Dedifferentiated amniotic fluid mesenchymal stem cell (primary cell): ENCODE data around the gene ACOT2.
"Not testable (repeated sequence)": the region's sequence is repeated elsewhere in the genome, so short reads cannot be mapped to it uniquely, and the experiment has no call there.

Experiments used
- DNase-seq: peaks from one replicate; pipeline ENCODE4 v3.0.0-alpha.2; 2016; ENCODE audit errors: extremely low spot score

ACOT2 gene

DNA sequence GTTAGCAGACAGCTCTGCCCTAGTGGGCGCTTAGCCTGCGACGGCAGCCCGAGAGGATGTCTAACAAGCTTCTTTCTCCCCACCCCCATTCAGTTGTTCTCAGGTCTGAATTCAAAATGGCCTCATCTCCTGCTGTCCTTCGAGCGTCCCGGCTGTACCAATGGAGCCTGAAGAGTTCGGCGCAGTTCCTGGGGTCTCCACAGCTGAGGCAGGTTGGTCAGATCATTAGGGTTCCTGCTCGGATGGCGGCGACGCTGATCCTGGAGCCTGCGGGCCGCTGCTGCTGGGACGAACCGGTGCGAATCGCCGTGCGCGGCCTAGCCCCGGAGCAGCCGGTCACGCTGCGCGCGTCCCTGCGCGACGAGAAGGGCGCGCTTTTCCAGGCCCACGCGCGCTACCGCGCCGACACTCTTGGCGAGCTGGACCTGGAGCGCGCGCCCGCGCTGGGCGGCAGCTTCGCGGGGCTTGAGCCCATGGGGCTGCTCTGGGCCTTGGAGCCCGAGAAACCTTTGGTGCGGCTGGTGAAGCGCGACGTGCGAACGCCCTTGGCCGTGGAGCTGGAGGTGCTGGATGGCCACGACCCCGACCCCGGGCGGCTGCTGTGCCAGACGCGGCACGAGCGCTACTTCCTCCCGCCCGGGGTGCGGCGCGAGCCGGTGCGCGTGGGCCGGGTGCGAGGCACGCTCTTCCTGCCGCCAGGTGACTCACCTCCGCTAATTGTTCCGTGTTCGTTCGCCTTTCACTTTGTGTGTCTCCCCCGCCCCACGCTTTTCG, at the start of gene ACOT2:
Gene ACOT2 (plus strand): TSS at position 29 of the 774 bp plus-strand sequence. CDS start 28 bp downstream, at position 57.
- DNase-seq = peak; percentile 80

DNA sequence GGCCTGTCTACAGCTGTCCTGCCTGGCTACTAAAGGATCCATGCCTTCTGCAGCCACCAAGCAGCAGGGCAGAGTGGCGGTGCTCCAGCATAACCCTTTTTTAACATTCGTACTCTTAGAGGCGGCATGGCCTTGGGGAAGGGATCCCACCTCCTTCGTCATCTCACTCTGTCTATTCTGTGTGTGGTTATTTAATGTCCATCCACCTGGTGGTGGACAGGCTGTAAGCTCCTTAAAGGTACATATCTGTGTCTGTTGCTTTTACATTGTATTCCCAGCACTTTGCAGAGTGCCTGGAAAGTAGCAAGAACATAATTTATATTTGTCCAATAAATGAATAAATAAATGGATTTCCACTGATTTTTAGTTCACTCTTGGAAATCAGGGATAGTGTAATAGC, 47.8 kb upstream of the ACOT2 start:
- DNase-seq = no peak

DNA sequence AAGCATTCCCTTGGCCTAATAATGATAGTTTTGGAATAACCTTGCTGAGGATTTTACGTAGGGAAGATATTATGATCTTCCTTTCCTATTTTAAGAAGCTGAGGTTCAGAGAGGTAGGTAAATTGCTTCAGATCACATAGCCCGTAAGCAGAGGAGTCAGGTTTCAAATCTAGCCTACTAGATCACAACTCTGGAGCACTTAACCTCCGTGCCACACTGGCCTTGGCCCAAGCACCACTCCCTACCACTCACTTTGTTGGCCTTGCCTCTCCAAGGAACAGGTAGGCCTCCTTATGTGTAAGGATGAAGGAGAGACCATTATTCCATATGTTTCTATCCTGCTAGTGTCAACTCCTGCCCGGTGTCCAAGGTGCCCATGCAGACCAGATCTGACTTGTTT, 44.5 kb upstream of the ACOT2 start:
- no peak for DNase-seq

- DNase-seq = no peak
Measured at GRCh38 chr14:73526036-73526984, 42.7 kb upstream of the ACOT2 start.

GRCh38 chr14:73529356-73529755, 39.7 kb upstream of the ACOT2 start:
- DNase-seq = not testable (repeated sequence)

DNA sequence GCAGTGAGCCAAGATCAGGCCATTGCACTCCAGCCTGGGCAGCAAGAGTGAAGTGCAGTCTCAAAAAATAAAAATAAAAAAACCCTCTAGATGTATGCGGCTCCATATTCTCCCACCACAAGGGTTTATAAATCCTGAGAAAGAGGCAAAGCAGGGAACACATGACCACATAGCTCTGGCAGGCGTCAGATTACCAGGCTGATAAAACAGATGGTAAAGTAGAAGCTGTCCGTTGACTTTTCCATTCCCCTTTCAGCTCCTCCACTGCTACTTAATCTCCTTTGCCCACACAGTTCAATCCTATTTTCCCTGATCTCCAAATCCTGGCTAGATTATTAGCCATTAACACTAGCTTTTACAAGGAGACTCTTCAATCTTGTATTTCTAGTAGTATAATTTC, 37.0 kb upstream of the ACOT2 start:
- DNase-seq = not testable (repeated sequence)

DNA sequence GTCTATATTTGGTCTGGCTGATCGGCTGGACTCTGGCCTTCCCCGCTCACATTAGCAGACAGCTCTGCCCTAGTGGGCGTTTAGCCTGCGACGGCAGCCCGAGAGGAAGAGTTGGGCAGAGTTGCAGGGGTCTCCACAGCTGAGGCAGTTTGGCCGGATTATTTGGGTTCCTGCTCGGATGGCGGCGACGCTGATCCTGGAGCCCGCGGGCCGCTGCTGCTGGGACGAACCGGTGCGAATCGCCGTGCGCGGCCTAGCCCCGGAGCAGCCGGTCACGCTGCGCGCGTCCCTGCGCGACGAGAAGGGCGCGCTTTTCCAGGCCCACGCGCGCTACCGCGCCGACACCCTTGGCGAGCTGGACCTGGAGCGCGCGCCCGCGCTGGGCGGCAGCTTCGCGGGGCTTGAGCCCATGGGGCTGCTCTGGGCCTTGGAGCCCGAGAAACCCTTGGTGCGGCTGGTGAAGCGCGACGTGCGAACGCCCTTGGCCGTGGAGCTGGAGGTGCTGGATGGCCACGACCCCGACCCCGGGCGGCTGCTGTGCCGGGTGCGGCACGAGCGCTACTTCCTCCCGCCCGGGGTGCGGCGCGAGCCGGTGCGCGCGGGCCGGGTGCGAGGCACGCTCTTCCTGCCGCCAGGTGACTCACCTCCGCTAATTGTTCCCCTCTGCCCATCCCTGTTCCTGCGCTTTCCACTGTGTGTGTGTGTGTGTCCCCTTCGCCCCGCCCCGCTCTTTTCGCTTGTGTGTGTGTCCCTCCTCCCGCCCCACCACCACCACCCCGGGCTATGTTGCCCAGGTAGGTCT, 31.6 kb upstream of the ACOT2 start:
- DNase-seq = not testable (repeated sequence)

DNA sequence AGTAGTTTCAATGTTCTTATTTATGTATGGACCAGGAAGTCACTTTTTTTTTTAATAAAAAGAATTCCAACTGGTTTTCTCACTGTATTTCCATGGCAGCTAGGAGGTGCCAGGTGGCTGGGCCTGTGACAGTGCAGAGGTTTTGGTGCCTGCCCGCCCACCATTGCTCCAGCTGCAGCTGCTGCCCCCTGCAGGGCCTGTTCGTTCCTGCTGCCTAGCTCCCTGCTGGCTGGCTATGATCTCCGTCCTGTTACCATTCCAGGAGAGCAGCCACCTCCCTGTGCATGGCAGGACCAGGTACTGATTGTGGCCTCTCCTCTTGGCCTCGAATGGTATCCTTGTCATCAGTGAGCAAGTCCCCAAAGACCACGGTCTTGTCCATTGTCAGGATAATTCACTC, 30.0 kb upstream of the ACOT2 start:
- not testable (repeated sequence) for DNase-seq

DNA sequence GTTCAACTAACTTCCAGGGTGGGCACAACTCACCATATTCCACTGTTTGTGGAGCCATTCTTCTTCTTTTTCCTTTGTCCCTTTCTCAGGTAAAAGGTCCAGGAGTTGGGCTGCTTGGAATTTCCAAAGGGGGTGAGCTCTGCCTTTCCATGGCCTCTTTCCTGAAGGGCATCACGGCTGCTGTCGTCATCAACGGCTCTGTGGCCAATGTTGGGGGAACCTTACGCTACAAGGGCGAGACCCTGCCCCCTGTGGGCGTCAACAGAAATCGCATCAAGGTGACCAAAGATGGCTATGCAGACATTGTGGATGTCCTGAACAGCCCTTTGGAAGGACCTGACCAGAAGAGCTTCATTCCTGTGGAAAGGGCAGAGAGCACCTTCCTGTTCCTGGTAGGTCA, 26.1 kb upstream of the ACOT2 start:
- DNase-seq = not testable (repeated sequence)

GRCh38 chr14:73545353-73545752, 23.7 kb upstream of the ACOT2 start:
- not testable (repeated sequence) for DNase-seq

DNA sequence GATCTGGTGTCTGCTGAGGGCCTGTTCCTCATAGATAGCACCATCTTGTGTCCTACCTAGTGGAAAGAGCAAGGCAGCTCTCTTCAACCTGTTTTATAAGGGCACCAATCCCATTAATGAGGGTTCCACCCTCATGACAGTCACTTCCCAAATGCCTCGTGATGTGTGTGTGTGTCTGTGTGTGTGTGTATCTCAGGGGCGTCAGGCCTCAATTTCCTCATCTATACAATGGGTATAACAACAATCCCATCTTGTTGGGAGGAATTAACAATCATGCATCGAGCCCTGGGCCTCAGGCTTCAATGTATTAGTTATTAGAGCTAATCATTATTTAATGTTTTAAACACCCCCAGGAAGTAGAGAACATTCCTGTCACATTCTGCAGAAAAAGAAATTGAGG, 19.9 kb upstream of the ACOT2 start:
- not testable (repeated sequence) for DNase-seq

DNA sequence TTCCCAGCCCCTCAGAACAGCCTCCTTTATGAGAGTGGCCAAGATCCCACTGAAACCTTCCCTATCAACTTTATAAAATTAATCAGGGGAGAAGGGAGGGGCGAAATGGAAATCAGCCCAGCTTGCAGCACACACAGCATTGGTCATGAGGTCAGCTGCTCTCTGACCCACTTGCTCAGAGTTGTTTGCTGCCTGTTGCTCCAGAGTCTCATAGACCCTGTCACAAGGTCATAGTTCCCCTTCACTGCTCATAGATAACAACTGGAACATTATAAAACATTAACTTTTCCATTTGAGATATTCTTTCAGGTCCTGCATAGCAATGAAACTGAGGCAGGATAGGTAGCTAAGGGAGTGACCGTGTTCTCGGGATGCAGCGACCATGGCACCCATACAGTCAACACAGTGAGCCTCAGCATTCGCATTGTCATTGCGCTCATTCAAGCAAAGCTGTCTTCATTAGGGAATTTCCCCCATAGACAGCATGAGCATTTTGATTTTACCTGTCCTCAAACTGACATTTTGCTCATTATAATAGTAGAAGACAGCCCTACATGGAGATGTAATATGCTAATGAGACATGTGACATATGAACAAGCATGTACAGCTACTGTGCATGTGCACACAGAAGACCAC, 19.0 kb upstream of the ACOT2 start:
- not testable (repeated sequence) for DNase-seq

DNA sequence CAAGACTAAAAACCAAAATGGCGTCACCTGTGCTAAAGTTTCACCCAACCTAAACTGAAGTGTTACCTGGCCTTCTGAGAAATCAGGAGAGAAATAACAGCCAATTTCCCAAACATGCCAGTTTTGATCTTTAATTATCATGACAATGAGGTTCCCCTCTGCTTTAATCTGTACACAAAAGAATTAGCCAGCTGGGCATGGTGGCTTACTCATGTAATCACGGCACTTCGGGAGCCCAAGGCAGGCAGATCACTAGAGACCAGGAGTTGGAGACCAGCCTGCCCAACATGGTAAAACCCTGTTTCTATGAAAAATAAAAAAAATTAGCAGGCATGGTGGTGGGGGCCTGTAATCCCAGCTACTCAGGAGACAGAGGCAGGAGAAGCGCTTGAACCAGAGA, 15.2 kb upstream of the ACOT2 start:
- no peak for DNase-seq

DNA sequence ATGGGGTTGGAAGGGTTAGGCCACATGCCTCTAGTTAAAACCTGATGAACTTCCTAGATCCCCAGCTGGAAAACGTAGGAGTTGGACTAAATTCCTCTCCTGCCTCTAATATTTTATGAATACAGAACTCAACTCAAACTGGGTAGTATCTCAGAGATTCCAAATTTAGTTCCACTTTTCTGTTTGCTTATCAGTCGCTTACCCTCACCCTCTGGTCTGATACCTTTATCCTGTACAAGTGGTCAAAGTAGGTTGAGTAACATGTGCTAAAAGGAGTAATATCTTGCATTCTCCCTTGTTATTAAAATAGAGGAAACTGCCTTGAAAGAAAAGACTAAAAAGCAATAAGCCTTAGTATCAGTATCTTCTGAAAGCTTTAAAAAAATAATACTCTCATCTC, 11.8 kb upstream of the ACOT2 start:
- DNase-seq = not testable (repeated sequence)

DNA sequence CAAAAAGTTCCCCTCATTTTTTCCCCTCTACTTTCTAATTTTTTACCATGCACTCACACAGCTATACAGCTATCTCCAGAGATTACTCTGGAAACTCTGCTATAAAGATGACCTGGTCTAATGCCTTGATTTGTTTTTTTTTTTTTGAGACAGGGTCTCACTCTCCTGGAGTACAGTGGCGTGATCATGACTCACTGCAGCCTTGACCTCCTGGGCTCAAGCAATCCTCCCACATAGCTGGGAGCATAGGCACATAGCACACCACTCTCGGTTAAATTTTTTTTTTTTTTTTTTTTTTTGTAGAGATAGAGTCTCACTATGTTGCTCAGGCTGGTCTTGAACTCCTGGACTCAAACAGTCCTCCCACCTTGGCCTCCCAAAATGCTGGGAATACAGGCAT, 10.8 kb upstream of the ACOT2 start:
- DNase-seq = not testable (repeated sequence)

DNA sequence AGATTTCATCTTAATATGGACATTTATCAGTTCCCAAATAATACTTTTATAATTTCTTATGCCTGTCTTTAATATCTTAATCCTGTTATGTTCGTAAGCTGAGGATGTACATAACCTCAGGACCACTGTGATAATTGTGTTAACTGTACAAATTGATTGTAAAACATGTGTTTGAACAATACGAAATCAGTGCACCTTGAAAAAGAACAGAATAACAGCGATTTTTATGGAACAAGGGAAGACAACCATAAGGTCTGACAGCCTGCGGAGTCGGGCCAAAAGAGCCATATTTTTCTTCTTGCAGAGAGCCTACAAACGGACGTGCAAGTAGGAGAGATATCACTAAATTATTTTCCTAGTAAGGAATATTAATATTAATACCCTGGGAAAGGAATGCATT, 6.8 kb upstream of the ACOT2 start:
- DNase-seq = not testable (repeated sequence)

DNA sequence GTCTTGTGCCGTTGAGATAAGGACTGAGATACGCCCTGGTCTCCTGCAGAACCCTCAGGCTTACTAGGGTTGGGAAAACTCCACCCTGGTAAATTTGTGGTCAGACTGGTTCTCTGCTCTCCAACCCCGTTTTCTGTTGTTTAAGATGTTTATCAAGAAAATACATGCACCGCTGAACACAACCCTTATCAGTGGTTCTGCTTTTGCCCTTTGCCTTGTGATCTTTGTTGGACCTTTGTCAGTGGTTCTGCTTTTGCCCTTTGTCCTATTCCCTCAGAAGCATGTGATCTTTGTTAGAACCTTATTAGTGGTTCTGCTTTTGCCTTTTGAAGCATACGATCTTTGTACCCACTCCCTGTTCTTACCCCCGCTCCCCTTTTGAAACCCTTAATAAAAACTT, 6.3 kb upstream of the ACOT2 start:
- not testable (repeated sequence) for DNase-seq

DNA sequence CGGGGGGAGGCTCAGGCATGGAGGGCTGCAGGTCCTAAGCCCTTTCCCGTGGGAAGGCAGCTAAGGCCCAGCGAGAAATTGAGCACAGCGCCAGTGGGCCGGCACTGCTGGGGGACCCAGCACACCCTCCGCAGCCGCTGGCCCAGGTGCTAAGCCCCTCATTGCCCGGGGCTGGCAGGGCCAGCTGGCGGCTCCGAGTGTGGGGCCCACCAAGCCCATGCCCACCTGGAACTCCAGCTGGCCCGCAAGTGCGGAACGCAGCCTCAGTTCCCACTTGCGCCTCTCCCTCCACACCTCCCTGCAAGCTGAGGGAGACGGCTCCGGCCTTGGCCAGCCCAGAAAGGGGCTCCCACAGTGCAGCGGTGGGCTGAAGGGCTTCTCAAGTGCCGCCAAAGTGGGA, 2.6 kb upstream of the ACOT2 start:
- DNase-seq = not testable (repeated sequence)

DNA sequence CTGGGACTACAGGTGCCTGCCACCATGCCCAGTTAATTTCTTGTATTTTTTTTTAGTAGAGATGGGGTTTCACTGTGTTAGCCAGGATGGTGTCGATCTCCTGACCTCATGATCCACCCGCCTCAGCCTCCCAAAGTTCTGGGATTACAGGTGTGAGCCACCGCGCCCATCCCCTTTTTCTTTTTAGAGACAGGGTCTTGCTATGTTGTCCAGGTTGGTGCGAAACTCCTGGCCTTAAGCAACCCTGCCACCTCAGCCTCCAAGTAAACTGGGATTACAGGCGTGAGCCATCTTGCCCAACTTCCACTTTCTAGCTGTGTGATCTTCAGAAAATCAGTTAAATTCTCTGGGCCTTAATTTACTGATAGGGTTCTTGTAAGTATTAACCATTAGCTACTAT, 2.1 kb upstream of the ACOT2 start:
- DNase-seq = not testable (repeated sequence)

- DNase-seq = no peak
Measured at GRCh38 chr14:73567358-73567757, 1.7 kb upstream of the ACOT2 start.
